Activated T-cell treated with anti-CD3 and anti-CD28 coated beads, Interleukin-2, amount 50 U/mL, for 24 hours (primary cell): ENCODE results near the gene KRTAP4-16.
"Not testable (repeated sequence)": the region's sequence is repeated elsewhere in the genome, so short reads cannot be mapped to it uniquely, and the experiment has no call there.

ENCODE experiments used
- DNase-seq: peaks from one replicate; pipeline ENCODE4 v3.0.0-alpha.2; 2020
- H3K27ac Mint-ChIP-seq: 2 replicates; pipeline ENCODE4 v1.8.0; 2020; ENCODE audit warnings: mild to moderate bottlenecking, mixed read lengths
- H3K27me3 Mint-ChIP-seq: 2 replicates; pipeline ENCODE4 v1.8.0; 2020; ENCODE audit warnings: mixed read lengths
- H3K36me3 Mint-ChIP-seq: 2 replicates; pipeline ENCODE4 v1.8.0; 2020; ENCODE audit warnings: low read depth, mixed read lengths
- H3K4me1 Mint-ChIP-seq: 2 replicates; pipeline ENCODE4 v1.8.0; 2020; ENCODE audit warnings: low read depth, mixed read lengths
- H3K4me3 Mint-ChIP-seq: 2 replicates; pipeline ENCODE4 v1.8.0; 2020; ENCODE audit warnings: mild to moderate bottlenecking, moderate library complexity, mixed read lengths
- H3K9me3 Mint-ChIP-seq: 2 replicates; pipeline ENCODE4 v1.8.0; 2020; ENCODE audit warnings: mixed read lengths

KRTAP4-16 gene

GRCh38 chr17:41101586-41102259, at the start of gene KRTAP4-16:
TSS of gene KRTAP4-16 (minus strand) at chr17:41102209. CDS start at chr17:41102209, 0 bp downstream.
- Mint-ChIP-seq H3K27ac (no peak within 1 kb of the TSS), H3K4me1 (peaks cover 5% of the 10 kb centered on the region), H3K36me3 (no peaks in the 10 kb centered on the region), H3K9me3 (no peaks in the 10 kb centered on the region), H3K27me3 (peaks cover 26% of the 10 kb centered on the region), H3K4me3 (no peak within 1 kb of the TSS)
- DNase-seq: no peak

- no peak overlapping the region for H3K27ac Mint-ChIP-seq
- DNase-seq: no peak
- peaks cover 27% of the 10 kb centered on the region for H3K27me3 Mint-ChIP-seq
- no peaks in the 10 kb centered on the region for H3K9me3 Mint-ChIP-seq
- no peaks in the 10 kb centered on the region for H3K4me1 Mint-ChIP-seq
- no peaks in the 10 kb centered on the region for H3K36me3 Mint-ChIP-seq
- no peak overlapping the region for H3K4me3 Mint-ChIP-seq
These were observed 49.5 kb upstream of the KRTAP4-16 start for GRCh38 chr17:41151525-41151924.

- Mint-ChIP-seq H3K4me3 (no peak overlapping the region), H3K36me3 (no peaks in the 10 kb centered on the region), H3K27me3 (peaks cover 17% of the 10 kb centered on the region), H3K27ac (no peak overlapping the region), H3K9me3 (no peaks in the 10 kb centered on the region), H3K4me1 (no peaks in the 10 kb centered on the region)
- no peak for DNase-seq
These were observed 48.0 kb upstream of the KRTAP4-16 start for GRCh38 chr17:41150026-41150425.

- Mint-ChIP-seq H3K4me3 (no peak within 1 kb of the TSS), H3K36me3 (no peaks in the 10 kb centered on the region), H3K27ac (no peak within 1 kb of the TSS), H3K27me3 (peaks cover 15% of the 10 kb centered on the region), H3K4me1 (no peaks in the 10 kb centered on the region), H3K9me3 (no peaks in the 10 kb centered on the region)
- no peak for DNase-seq
These were observed 47.6 kb upstream of the KRTAP4-16 start, which contains the start of gene KRTAP4-5 for GRCh38 chr17:41149652-41149985. TSS of gene KRTAP4-5 (minus strand) at chr17:41149825. CDS start at chr17:41149767, 58 bp downstream.

- H3K9me3 Mint-ChIP-seq, H3K36me3 Mint-ChIP-seq, H3K4me1 Mint-ChIP-seq, H3K4me3 Mint-ChIP-seq, H3K27ac Mint-ChIP-seq, DNase-seq: not testable (repeated sequence)
- H3K27me3 Mint-ChIP-seq: peaks cover 14% of the 10 kb centered on the region
These were observed 47.1 kb upstream of the KRTAP4-16 start for GRCh38 chr17:41148971-41149651.

GRCh38 chr17:41147531-41148204, 45.7 kb upstream of the KRTAP4-16 start:
- Mint-ChIP-seq H3K4me3 (no peak overlapping the region), H3K4me1 (no peaks in the 10 kb centered on the region), H3K9me3 (peaks cover 12% of the 10 kb centered on the region), H3K27ac (no peak overlapping the region), H3K27me3 (peaks cover 6% of the 10 kb centered on the region), H3K36me3 (peaks cover 4% of the 10 kb centered on the region)
- no peak for DNase-seq

GRCh38 chr17:41145261-41145660, 43.3 kb upstream of the KRTAP4-16 start:
- DNase-seq: no peak
- Mint-ChIP-seq H3K4me1 (no peaks in the 10 kb centered on the region), H3K9me3 (peaks cover 18% of the 10 kb centered on the region), H3K4me3 (no peak overlapping the region), H3K36me3 (peaks cover 4% of the 10 kb centered on the region), H3K27ac (no peak overlapping the region), H3K27me3 (peaks cover 11% of the 10 kb centered on the region)

GRCh38 chr17:41144846-41145245, 42.8 kb upstream of the KRTAP4-16 start:
- DNase-seq: no peak
- Mint-ChIP-seq H3K27ac (no peak overlapping the region), H3K9me3 (peaks cover 18% of the 10 kb centered on the region), H3K36me3 (peaks cover 4% of the 10 kb centered on the region), H3K4me3 (no peak overlapping the region), H3K27me3 (peaks cover 11% of the 10 kb centered on the region), H3K4me1 (no peaks in the 10 kb centered on the region)

- H3K27me3 Mint-ChIP-seq: peaks cover 13% of the 10 kb centered on the region
- no peaks in the 10 kb centered on the region for H3K4me1 Mint-ChIP-seq
- H3K27ac Mint-ChIP-seq: no peak overlapping the region
- no peak for DNase-seq
- peaks cover 7% of the 10 kb centered on the region for H3K36me3 Mint-ChIP-seq
- H3K9me3 Mint-ChIP-seq: peaks cover 28% of the 10 kb centered on the region
- no peak overlapping the region for H3K4me3 Mint-ChIP-seq
These were observed 39.4 kb upstream of the KRTAP4-16 start for GRCh38 chr17:41141361-41141760.

GRCh38 chr17:41140360-41141131, 38.5 kb upstream of the KRTAP4-16 start, which contains the start of gene KRTAP4-6:
TSS of gene KRTAP4-6 (minus strand) at chr17:41140544. CDS start at chr17:41140487, 57 bp downstream.
- H3K4me3 Mint-ChIP-seq: no peak within 1 kb of the TSS
- peaks cover 13% of the 10 kb centered on the region for H3K27me3 Mint-ChIP-seq
- peaks cover 7% of the 10 kb centered on the region for H3K36me3 Mint-ChIP-seq
- H3K9me3 Mint-ChIP-seq: peaks cover 28% of the 10 kb centered on the region
- no peak for DNase-seq
- H3K27ac Mint-ChIP-seq: no peak within 1 kb of the TSS
- no peaks in the 10 kb centered on the region for H3K4me1 Mint-ChIP-seq

- DNase-seq, H3K27ac Mint-ChIP-seq, H3K4me3 Mint-ChIP-seq, H3K36me3 Mint-ChIP-seq, H3K4me1 Mint-ChIP-seq: not testable (repeated sequence)
- Mint-ChIP-seq H3K27me3 (peaks cover 13% of the 10 kb centered on the region), H3K9me3 (peaks cover 28% of the 10 kb centered on the region)
These were observed 37.9 kb upstream of the KRTAP4-16 start for GRCh38 chr17:41139865-41140264.

GRCh38 chr17:41133880-41134735, 32.1 kb upstream of the KRTAP4-16 start:
- Mint-ChIP-seq H3K27me3 (peaks cover 4% of the 10 kb centered on the region), H3K36me3 (no peaks in the 10 kb centered on the region), H3K27ac (no peak overlapping the region)

GRCh38 chr17:41131979-41132378, 30.0 kb upstream of the KRTAP4-16 start:
- no peaks in the 10 kb centered on the region for H3K9me3 Mint-ChIP-seq
- DNase-seq: no peak
- H3K27me3 Mint-ChIP-seq: no peaks in the 10 kb centered on the region
- no peak overlapping the region for H3K4me3 Mint-ChIP-seq
- no peak overlapping the region for H3K27ac Mint-ChIP-seq
- no peaks in the 10 kb centered on the region for H3K36me3 Mint-ChIP-seq
- H3K4me1 Mint-ChIP-seq: peaks cover 7% of the 10 kb centered on the region

More at GRCh38 chr17:41133880-41134735, 32.1 kb upstream of the KRTAP4-16 start:
- Mint-ChIP-seq H3K4me1 (peaks cover 7% of the 10 kb centered on the region), H3K9me3 (peaks cover 7% of the 10 kb centered on the region), H3K4me3 (no peak overlapping the region)
- DNase-seq: no peak
